Stimulated activated CD4-positive, alpha-beta T cell treated with anti-CD3 and anti-CD28 coated beads, Interleukin-1b, Interleukin-23, amount 100 ng/mL, for 4 hours (primary cell): ENCODE measurements around the gene IGSF8.

Source experiments
- DNase-seq, 2 donors: peaks; one replicate each; pipeline ENCODE4 v3.0.0-alpha.2; 2020; ENCODE audit warnings: low read depth in 2 of 2

IGSF8 gene, protein sequence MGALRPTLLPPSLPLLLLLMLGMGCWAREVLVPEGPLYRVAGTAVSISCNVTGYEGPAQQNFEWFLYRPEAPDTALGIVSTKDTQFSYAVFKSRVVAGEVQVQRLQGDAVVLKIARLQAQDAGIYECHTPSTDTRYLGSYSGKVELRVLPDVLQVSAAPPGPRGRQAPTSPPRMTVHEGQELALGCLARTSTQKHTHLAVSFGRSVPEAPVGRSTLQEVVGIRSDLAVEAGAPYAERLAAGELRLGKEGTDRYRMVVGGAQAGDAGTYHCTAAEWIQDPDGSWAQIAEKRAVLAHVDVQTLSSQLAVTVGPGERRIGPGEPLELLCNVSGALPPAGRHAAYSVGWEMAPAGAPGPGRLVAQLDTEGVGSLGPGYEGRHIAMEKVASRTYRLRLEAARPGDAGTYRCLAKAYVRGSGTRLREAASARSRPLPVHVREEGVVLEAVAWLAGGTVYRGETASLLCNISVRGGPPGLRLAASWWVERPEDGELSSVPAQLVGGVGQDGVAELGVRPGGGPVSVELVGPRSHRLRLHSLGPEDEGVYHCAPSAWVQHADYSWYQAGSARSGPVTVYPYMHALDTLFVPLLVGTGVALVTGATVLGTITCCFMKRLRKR

DNA sequence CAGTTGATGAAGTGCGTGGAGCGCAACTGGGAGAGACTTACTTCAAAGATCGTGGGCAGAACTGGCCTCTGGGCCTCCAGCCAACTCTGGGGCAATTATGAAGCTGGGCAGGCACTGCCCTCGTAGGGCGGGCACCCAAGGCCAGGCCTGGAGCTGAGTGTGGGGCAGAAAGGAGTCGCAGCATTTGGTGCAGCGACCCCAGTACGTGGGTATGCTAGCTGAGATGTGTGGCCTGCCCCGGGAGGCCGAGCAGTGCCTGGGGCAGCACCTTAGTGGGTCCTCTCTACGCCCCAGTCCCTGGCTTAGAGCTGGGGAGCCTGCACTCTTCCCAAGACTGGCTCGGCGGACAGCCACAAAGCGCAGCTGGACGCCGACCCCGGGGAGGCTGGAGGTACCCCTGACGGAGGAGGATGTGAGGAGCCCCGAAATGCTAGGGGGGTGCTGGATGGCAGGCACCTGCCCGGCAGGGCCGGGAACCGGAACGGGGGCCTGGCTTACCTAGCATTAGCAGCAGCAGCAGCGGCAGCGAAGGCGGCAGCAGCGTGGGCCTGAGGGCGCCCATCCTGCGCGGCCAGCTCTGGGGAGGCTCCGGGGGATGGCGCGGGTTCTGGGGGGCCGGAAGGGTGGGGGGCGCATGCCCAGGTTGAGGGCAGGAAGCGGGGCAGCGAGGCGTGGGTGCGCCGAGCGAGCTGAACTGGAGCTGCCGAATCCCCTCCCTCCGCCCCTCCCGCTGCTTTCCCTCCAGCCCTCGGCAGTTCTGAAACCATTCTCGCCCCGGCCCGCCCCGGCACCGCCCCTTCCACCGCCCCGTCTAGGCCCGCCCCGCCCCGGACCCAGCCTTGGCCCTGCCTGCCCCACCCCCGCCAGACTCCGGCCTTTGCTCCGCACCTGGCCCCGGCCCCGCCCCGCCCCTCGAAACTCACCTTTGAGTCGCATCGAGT is at the start of gene IGSF8:
TSS of gene IGSF8 (minus strand) at position 709 of the 941 bp plus-strand sequence. CDS start at position 562, 147 bp downstream.
- DNase-seq = peak; percentile 93 to 94

DNA sequence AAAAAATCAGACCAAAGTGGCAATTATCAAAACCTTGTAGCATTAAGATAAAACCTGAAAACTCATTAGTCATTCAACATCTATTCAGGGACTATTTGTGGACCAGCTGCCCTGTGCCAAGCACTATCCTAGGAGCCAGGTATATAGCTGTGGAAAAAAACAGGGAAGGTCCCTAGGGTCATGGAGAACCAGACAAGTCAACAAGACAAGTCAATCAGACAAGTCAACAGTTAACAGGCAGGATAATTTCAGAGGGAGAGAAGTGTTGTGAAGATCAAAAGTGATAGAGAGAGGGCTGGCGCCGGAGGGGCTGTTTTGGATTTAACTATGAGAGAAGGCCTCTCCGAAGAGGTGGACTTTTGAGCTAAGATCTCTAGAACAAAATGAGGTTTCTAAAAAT is 49.7 kb upstream of the IGSF8 start:
- DNase-seq = no peak

DNA sequence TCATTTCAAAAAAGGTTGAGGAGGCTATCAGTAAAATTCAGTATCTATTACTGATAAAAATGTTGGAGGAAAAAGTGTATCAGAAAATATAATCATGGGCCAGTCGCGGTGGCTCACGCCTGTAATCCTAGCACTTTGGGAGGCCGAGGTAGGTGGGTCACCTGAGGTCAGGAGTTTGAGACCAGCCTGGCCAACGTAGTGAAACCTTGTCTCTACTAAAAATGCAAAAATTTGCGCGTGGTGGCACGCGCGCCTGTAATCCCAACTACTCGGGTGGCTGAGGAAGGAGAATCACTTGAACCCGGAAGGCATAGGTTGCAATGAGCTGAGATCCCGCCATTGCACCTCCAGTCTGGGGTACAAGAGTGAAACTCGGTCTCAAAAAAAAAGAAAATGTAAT is 47.7 kb upstream of the IGSF8 start:
- no peak for DNase-seq

DNA sequence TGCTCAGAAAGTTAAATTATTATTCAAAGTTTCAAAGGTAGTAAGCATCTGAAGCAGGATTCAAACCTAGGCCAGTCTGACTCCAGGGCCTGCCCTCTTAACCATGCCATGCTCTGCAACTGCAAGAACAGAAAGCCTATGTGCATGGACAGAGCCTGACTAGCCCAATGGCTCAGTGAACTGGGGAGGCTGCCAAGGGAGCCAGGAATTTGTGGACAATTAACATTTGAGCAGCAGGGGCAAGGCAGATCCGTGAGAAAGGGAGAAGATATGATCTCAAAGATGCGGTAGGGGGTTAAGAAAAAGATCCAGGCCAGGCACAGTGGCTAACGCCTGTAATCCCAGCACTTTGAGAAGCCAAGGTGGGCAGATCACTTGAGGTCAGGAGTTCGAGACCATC is 46.5 kb upstream of the IGSF8 start:
- no peak for DNase-seq

DNA sequence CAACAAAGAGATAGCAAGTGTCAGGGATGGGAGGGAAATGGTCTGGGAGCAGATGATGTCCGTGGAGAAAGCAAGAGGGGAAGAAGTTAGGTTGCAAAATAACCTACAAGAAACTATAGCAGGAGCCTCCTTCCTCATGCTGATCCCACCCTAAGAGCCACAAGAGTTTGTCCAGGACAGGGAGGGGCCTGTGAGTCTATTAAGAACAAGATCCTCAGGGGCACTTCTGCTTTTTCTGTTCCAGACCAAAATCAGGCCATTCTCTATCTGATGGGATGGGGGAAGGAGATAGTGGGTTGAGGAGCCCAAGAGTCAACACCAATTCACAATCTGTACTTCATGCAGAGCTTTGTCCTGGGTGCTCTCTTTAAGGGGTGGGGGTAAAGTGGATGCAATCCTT is 45.3 kb upstream of the IGSF8 start:
- no peak for DNase-seq

DNA sequence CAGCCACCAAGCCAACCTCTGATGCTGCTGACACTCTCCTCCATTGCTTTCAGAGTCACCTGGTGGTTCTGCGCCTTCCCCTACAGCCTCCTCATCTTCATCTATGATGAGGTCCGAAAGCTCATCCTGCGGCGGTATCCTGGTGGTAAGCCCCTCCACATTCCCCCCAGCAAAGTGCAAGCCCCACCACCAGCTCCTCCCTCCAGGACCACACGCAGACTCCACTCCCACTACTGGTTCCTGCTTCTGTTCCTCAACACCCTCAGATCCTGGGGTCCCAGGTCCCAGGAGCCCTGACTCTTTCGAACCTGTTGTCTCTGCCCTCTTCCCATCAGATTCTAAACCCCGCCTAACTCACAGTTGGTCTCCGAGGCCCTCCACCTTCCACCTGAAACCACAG is 41.4 kb upstream of the IGSF8 start:
- DNase-seq = no peak

DNA sequence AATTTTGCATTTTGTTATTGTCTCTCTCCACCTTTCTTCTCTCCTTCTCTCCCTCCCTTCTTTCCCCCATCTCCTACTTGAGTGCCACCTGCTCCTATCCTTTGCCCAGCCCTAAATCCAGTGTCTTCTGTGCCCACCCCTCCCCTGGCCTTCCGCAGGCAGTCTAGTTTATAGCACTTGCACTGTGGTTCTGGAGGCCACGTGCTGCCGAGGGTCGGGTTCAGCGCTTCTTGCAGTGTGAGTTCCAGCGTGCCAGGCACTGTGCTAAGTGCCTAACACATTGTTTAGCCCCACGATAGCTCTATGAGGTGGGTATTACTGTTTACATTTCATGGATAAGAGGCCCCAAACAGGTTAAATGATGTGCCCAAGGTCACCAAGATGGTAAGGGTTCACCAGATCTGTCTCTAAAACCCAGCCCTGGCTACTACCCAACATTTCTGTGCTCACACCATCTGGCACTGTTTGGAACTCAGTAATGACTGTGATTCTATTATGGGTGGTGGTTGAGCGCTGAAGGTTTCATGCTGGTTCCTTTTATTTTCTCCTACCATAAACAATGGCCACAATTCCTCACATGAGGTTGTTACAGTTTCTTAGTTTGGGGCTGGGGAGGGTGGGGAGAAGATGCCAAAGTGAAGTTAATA is 38.9 kb upstream of the IGSF8 start:
- no peak for DNase-seq

DNA sequence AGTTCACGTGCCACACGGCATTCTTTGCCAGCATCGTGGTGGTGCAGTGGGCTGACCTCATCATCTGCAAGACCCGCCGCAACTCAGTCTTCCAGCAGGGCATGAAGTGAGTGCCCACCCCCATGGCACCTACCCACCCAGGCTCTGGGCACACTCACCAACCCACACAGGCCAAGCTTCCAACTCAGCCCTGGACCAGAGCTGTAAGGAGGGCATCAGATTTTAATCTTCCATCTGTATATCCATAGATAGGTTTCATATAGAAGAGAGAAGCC is 38.4 kb upstream of the IGSF8 start:
- no peak for DNase-seq

DNA sequence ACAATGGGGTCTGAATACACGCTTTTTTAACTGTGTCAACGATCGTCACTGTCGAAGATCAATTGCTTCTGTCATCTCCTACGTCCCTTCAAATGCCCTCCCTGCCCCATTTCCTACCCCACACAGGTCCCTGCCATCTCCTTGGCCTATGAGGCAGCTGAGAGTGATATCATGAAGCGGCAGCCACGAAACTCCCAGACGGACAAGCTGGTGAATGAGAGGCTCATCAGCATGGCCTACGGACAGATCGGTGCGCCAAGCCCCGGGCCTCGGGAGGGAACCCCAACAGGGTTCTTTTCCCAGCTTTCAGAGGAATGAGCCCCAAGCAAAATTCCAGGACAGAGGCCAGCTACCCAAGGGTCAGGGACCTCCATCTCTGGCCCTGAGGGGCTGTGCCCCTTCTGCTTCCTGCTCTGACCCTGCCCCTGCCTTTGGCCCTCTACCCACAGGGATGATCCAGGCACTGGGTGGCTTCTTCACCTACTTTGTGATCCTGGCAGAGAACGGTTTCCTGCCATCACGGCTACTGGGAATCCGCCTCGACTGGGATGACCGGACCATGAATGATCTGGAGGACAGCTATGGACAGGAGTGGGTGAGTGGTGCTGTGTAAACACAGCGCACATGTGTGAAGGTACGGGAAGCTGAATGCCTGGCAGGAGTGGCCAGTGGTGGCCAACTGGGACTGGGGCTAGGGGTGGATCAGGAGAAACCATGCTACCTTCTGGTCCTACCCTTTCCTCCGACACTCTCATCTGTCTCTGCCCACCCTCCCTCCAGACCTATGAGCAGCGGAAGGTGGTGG is 37.9 kb upstream of the IGSF8 start:
- no peak for DNase-seq

DNA sequence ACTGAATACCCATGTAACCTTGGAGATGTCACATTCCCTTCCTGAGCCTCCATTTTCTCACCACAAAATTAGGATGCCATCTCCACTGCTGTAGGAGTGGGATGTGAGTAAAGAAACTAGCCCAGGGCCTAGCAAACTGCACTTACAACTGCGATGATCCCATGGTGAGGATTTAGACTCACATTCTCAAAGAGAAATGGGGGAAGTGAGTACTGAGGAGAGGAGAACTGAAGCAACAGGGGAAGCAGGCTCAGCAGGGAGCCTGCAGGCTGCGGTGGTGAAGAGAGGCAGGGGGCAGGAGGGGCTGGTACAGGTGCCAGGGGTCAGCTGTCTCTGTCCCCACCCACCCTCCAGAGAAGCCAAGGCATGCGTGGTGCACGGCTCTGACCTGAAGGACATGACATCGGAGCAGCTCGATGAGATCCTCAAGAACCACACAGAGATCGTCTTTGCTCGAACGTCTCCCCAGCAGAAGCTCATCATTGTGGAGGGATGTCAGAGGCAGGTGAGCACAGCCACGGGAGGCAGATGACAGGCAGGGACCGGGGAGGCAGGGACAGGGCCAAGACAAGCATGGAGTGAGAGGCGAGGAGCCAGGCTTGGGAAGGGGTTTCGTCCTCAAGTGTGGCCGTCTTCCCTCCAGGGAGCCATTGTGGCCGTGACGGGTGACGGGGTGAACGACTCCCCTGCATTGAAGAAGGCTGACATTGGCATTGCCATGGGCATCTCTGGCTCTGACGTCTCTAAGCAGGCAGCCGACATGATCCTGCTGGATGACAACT is 36.6 kb upstream of the IGSF8 start:
- no peak for DNase-seq

DNA sequence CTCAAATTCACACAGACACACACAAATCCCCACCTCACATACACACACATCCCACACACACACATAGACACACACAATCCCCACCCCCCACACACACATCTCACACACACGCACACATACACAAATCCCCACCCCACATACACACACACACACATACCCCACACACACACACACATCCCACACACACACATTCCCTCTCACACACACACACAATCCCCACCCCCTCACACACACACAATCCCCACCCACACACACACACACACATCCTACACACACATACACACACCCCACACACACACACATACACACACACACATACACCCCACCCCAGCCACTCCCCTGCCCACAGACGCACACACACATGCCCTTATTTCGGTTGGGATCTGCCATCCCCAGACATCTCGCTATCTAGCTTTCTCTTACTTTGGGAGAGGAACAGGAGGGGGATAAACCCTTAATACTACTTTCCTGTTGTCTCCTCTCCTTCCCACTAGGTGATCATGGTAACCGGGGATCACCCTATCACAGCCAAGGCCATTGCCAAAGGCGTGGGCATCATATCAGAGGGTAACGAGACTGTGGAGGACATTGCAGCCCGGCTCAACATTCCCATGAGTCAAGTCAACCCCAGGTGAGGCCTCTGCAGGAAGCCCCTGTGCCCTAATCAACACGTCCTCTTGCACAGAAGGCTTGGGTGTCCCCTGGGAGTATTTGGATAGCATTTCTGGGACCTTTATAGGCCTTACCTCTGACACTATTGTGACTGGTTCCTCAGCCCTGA is 35.8 kb upstream of the IGSF8 start:
- DNase-seq = no peak

DNA sequence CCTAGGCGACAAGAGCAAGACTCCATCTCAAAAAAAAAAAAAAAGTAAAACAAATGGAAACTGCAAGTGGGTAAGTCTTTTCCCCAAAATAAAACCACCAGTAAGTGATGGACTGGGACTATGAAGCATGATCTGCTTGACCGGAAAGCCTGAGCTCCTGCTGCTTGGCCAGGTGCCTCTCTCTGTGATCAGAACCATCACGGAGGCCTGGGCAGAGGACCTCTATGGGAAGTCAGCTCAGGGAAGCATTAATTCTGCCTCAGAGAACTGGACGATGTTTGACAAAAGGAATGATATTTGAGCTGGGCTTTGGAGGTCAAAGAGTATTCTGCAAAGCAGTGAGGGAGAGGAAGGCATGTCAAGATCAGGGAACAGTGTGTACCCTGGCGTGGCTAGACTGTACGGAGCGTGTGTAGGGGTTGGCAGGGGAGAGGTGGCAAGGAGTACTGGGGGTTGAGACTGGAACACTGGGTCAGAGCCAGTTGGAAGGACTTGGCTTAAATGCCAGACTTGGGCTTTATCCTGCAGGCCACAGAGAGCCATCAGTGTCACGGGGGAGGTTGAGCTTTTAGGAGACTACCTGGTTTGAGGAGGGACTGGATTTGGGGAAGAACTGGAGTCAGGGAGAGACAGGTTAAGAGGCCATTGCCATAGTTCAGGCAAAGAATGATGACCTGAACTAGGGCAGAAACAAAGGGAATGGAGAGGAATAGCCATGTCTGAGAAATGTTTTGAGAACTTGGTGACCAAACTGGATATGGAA is 33.6 kb upstream of the IGSF8 start:
- DNase-seq = no peak

DNA sequence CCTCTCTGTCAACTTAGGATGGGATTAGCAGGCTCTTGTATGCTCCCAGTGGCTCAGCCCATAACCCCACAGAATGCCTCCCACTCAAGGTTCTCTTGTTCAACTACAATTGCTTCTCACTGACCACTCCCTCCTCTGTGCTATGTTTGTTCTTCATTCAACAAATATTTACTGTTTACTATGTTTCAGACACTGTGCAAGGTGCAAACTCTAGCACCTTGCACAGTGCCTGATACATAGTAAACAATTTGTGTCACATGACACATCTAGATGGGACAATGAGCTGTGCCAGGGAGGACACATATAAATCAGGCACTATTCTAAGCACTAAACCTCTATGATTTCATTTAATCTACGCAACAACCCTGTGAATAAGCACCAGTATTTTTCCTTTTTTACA is 32.5 kb upstream of the IGSF8 start:
- no peak for DNase-seq

DNA sequence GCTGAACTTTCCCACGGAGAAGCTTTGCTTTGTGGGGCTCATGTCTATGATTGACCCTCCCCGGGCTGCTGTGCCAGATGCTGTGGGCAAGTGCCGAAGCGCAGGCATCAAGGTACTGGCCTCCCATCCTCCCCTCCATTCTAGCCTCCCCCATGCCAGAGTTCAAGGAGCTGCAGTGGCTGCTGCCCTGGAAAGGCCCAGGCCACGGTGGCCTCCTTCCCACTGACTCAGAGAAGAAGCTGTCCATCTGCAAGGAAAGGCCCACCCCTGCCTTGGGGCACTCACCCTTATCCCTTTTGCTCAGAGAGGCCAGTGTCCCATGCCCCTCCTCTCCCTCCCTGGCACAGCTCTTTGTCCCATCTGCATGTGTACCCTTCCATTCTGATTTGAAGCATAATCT is 32.1 kb upstream of the IGSF8 start:
- no peak for DNase-seq

DNA sequence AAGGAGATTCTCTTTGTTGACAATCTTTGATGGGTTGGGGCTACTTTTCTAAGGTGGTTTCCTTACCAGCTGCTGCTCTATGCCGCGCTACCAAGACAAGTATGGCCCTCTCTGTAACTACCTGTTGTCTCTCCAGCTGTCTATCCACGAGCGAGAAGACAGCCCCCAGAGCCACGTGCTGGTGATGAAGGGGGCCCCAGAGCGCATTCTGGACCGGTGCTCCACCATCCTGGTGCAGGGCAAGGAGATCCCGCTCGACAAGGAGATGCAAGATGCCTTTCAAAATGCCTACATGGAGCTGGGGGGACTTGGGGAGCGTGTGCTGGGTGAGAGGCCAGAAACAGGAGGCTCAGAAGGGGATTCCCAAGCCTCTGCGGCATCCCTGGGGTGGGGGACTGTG is 31.5 kb upstream of the IGSF8 start:
- no peak for DNase-seq

DNA sequence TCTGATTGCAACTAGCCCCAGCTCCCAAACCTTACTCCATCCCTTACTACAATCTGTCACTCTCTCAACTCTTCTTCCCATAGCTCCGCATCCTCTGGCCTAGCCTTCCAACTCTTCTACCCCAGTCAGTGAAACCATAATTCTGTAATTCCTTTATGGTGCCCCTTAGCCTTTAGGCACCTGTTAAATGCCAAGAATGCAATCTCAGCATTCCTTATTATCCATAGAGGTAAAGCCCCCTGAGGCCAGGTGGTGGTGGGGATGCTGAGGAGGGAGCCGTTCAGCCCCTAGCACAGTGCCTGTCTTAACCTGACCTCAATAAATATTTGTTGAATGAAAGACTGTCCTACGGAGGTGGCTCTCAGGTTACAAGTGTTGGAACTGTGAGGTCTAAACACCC is 31.1 kb upstream of the IGSF8 start:
- DNase-seq = no peak

DNA sequence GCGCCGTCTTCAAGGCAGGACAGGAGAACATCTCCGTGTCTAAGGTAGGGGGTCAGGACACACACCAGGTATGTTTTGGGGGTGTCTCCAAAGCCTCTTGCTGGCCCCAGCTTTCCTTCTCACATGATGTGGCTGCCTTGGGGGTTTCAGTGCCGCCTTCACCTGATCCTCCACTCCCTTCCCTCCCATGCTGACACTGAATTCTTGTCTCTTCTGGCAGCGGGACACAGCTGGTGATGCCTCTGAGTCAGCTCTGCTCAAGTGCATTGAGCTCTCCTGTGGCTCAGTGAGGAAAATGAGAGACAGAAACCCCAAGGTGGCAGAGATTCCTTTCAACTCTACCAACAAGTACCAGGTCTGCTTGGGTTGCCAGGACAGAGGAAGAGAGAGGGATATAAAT is 30.6 kb upstream of the IGSF8 start:
- DNase-seq = no peak

DNA sequence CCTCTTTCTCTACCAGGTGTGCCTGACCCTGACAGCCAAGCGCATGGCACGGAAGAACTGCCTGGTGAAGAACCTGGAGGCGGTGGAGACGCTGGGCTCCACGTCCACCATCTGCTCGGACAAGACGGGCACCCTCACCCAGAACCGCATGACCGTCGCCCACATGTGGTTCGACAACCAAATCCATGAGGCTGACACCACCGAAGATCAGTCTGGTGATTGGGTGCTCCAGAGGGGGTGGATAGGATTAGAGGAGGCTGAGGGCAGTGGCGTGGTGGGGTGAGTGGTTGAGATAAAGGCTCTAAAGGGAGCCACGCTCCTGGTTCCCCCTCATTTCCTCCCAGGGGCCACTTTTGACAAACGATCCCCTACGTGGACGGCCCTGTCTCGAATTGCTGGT is 30.2 kb upstream of the IGSF8 start:
- no peak for DNase-seq
